NT2/D1 (cell line): ENCODE measurements around the gene ARHGEF10L.

Experiments used
- YY1 ChIP-seq: IDR thresholded peaks from 2 replicates; pipeline ENCODE4 v1.6.1; 2011; ENCODE audit not compliant: insufficient read length, insufficient read depth
- ZNF274 ChIP-seq: IDR thresholded peaks from 2 replicates; pipeline ENCODE4 v1.6.1; 2011; ENCODE audit warnings: mild to moderate bottlenecking, low read depth, low read length

DNA sequence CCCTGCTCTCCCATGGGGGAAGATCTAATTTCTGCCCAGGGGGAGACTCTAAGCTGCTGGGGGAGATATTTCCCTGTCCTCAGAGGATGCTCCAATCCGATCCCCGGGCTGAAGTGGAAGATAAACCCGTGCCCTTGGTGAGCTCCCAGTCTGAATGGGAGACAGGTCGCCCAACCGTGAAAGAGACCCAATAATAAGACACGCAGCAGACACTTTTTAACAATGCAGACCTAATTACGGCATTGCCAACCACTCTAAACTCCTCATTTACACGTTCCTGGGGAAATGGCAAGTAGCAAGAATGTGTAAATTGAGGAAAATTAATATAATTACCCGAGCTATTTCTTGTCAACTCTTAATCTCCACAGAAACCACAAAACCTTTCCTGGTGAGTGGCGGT, 166.9 kb downstream of the ARHGEF10L start:
- TF ChIP-seq ZNF274 (no peak), YY1 (no peak)
